Esophagus muscularis mucosa (tissue), 4 donors: ENCODE results near the gene SZRD1. TPM values are rescaled to one million over a fixed set of nuclear protein-coding genes. Genes with fewer than 3 reads are reported as not detected.
"Not testable (repeated sequence)": the region's sequence is repeated elsewhere in the genome, so short reads cannot be mapped to it uniquely, and the experiment has no call there.

Experiments used
- DNase-seq: peaks from one replicate; pipeline ENCODE4 v3.0.0-alpha.2; 2017; ENCODE audit errors: extremely low spot score
- H3K27ac ChIP-seq, 4 donors: fragments of 200-600 bp; sonication (generic); replicated peaks in 1 of 4; 1 replicate in 3 of 4; 2 replicates in 1 of 4; pipeline ENCODE4 v1.5.1; 2016 to 2019; ENCODE audit warnings: mild to moderate bottlenecking in 1 of 4
- H3K27me3 ChIP-seq, 4 donors: fragments of 200-600 bp; sonication (generic); one replicate each; pipeline versions ENCODE4 v1.5.1 to v1.6.0; 2016 to 2019
- H3K36me3 ChIP-seq, 4 donors: fragments of 200-600 bp; sonication (generic); one replicate each; pipeline ENCODE4 v1.5.1; 2016 to 2019
- H3K4me1 ChIP-seq, 4 donors: fragments of 200-600 bp; sonication (generic); one replicate each; pipeline ENCODE4 v1.5.1; 2016 to 2019
- H3K4me3 ChIP-seq, 4 donors: fragments of 200-600 bp; sonication (generic); 1 replicate in 2 of 4; 2 replicates in 2 of 4; pipeline ENCODE4 v1.5.1; 2016 to 2019; ENCODE audit warnings: mild to moderate bottlenecking in 4 of 4, moderate library complexity in 1 of 4
- H3K9me3 ChIP-seq, 4 donors: fragments of 200-600 bp; sonication (generic); 1 replicate in 3 of 4; 2 replicates in 1 of 4; pipeline ENCODE4 v1.5.1; 2016 to 2019
- EP300 ChIP-seq: sonication (generic); formaldehyde crosslinking; IDR thresholded peaks from one replicate; pipeline ENCODE4 v1.6.1; 2017; ENCODE audit warnings: antibody characterized with exemption
- POLR2A ChIP-seq: fragments of 450-650 bp; IDR thresholded peaks from one replicate; pipeline ENCODE4 v1.6.1; 2017; ENCODE audit warnings: antibody characterized with exemption, moderate library complexity, mild to moderate bottlenecking, low read depth
- POLR2AphosphoS5 ChIP-seq, 2 donors: sonication (generic); formaldehyde crosslinking; IDR thresholded peaks; one replicate each; pipeline ENCODE4 v1.6.1; 2017; ENCODE audit warnings: antibody characterized with exemption in 2 of 2
- WGBS: methylation state at CpG from one replicate; pipeline ENCODE4 v1.1.5; 2018; 5-methylcytosine and 5-hydroxymethylcytosine counted together
- intact Hi-C: fragments of 100-400 bp; cut with DNase I; formaldehyde crosslinking; loops from one replicate; pipeline ENCODE4 v1.15.1; 2023
- total RNA-seq, 4 donors: library from RNA; depleted of rRNA; stranded (reverse); fragments of >200 nt; gene quantifications; one replicate each; pipeline versions ENCODE4 v1.1.0 to v1.2.1, GENCODE V29; 2016
- TF ChIP-seq, protein P1 (sequence below), 3 experiments: fragments of 200-600 bp in 2 of 3; fragments of 450-650 bp in 1 of 3; sonication (generic) in 2 of 3; IDR thresholded peaks; one replicate each; pipeline ENCODE4 v1.5.1; 2017 to 2019; ENCODE audit warnings: antibody characterized with exemption in 3 of 3, mild to moderate bottlenecking in 2 of 3, moderate library complexity in 1 of 3

The SZRD1 gene
- total RNA-seq, 4 donors from 2014 or later = 70.2 to 110 (median 98.3) TPM

DNA sequence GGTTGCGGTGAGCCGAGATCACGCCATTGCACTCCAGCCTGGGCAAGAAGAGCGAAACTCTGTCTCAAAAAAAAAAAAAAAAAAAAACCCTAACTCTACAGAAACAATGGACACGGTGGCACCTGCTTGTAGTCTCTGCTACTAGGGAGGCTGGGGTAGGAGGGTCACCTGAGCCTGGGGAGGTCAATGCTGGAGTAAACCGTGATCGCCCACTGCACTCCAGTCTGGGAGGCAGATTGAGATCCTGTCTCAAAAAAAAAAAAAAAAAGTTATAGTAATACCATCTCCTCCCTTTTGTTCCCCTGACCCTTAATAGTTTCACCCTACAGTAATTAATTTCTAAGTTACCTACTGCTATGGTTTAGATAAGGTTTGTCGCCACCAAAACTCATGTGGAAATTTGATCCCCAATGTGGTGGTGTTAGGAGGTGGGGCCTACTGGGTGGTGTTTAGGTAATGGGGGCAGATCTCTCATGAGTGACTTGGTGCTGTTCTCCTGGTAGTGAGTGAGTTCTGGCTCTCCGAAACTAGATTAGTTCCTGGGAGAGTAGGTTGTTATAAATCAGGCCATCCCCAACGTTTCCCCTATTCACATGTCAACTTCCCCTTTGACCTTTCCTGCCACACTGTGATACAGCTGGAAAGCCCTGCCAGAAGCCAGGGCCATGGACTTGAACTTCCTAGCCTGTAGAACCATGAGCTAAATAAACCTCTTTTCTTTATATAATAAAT is 24.5 kb upstream of the SZRD1 start:
- no peaks in the 10 kb centered on the region for H3K9me3 ChIP-seq
- intact Hi-C loops = no loop called here
- no peak overlapping the region for H3K27ac ChIP-seq
- TF ChIP-seq POLR2AphosphoS5 (IDR thresholded peaks at IDR 0.05) (no peak), EP300 (no peak), POLR2A (no peak)
- TF ChIP-seq, protein P1, sequence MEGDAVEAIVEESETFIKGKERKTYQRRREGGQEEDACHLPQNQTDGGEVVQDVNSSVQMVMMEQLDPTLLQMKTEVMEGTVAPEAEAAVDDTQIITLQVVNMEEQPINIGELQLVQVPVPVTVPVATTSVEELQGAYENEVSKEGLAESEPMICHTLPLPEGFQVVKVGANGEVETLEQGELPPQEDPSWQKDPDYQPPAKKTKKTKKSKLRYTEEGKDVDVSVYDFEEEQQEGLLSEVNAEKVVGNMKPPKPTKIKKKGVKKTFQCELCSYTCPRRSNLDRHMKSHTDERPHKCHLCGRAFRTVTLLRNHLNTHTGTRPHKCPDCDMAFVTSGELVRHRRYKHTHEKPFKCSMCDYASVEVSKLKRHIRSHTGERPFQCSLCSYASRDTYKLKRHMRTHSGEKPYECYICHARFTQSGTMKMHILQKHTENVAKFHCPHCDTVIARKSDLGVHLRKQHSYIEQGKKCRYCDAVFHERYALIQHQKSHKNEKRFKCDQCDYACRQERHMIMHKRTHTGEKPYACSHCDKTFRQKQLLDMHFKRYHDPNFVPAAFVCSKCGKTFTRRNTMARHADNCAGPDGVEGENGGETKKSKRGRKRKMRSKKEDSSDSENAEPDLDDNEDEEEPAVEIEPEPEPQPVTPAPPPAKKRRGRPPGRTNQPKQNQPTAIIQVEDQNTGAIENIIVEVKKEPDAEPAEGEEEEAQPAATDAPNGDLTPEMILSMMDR (IDR thresholded peaks at IDR 0.05) = no peak
- H3K4me1 ChIP-seq = peaks cover 6 to 33% (median 16%) of the 10 kb centered on the region in 4 donors
- H3K36me3 ChIP-seq = no peaks in the 10 kb centered on the region
- no peaks in the 10 kb centered on the region for H3K27me3 ChIP-seq
- H3K4me3 ChIP-seq = no peak overlapping the region
- no peak for DNase-seq
- WGBS = 85% methylated on average over 10 of the region's 10 CpGs

DNA sequence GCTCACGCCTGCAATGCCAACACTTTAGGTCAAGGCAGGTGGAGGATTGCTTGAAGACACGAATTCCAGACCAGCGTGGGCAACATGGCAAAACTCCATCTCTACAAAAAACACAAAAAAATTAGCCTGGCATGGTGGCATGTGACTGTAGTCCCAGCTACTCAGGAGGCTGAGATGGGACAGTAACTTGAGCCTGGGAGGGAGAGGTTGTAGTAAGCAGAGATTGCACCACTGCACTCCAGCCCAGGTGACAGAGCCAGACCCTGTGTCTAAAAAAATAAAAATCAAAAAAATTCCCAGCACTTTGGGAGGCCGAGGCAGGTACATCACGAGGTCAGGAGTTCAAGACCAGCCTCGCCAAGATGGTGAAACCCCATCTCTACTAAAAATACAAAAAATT is 23.8 kb upstream of the SZRD1 start:
- H3K9me3 ChIP-seq, H3K36me3 ChIP-seq, H3K4me3 ChIP-seq, DNase-seq, intact Hi-C loops, H3K27ac ChIP-seq, H3K27me3 ChIP-seq: not testable (repeated sequence)
- 95% methylated on average over 6 of the region's 6 CpGs for WGBS
- peaks cover 7 to 36% (median 17%) of the 10 kb centered on the region in 4 donors for H3K4me1 ChIP-seq

DNA sequence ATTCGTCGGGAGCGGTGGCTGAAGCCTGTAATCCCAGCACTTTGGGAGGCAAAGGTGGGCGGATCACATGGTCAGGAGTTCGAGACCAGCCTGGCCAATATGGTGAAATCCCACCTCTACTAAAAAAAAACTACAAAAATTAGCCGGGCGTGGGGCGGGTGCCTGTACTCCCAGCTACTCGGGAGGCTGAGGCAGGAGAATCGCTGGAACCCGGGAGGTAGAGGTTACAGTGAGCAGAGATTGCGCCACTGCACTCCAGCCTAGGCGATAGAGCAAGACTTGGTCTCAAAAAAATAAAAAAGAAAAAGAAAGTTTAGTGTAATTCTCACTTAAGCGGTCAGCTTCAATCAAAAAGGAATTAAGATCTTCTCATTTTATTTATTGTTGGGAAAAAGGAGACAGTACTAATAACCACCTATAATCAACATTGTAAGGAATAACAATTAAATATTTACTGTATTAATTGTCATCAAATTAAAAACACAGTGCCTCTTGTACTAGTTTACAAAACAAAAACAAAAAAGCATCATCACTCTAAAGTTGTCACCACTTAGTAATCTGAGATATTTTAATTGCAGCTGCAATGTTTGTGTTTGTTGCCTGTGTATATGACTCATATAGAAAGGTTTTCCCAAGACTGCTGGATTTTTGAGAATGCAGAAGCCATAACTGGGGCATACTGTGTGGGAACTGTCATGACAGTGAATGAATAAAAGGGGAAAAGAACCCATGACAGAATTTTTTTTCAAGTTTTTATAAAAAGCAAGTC is 18.4 kb upstream of the SZRD1 start:
- Histone ChIP-seq H3K27ac (peak overlapping the region in 1 of 4 donors; percentile 23), H3K27me3 (no peaks in the 10 kb centered on the region), H3K4me1 (peaks cover 22 to 52% (median 44%) of the 10 kb centered on the region in 4 donors), H3K9me3 (no peaks in the 10 kb centered on the region), H3K36me3 (no peaks in the 10 kb centered on the region), H3K4me3 (no peak overlapping the region)
- intact Hi-C loops = no loop called here
- TF ChIP-seq POLR2AphosphoS5 (IDR thresholded peaks at IDR 0.05) (no peak), POLR2A (no peak), EP300 (no peak)
- TF ChIP-seq, protein P1 (IDR thresholded peaks at IDR 0.05) = no peak
- no peak for DNase-seq
- 95% methylated on average over 14 of the region's 14 CpGs for WGBS

DNA sequence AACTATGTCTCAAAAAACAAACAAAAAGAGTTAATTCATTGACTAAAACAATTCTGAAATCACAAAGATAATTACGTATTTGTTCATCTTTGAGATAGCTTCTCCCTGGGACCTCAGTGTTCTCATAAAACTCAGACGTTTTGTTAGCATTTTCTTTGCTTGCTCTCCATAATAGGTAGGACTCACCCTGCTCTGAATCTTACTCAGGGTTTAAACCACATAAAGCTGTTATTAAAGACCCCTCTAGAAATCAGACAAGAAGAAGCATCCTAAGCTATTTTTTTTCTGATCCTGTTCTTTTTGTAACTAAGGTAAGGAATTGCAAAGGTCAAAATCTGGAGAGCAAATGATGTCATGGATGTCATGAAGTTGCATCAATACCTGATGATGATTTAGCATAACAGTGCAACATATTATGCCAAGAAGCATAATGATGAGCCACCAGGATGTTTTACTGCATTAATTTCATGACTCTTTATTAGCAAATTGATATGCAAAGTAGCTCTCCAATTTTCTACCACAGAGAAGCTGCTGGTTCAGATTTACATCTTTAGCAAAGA is 17.1 kb upstream of the SZRD1 start:
- H3K27ac ChIP-seq = peak overlapping the region in 2 of 4 donors; percentile 18 to 97
- DNase-seq = no peak
- no peaks in the 10 kb centered on the region for H3K36me3 ChIP-seq
- no peak for TF ChIP-seq POLR2A
- 52% methylated on average over 2 of the region's 2 CpGs for WGBS
- peak overlapping the region in 1 of 4 donors; percentile 20 for H3K4me3 ChIP-seq
- H3K9me3 ChIP-seq = no peaks in the 10 kb centered on the region
- intact Hi-C loops = no loop called here
- peaks cover 22 to 52% (median 44%) of the 10 kb centered on the region in 4 donors for H3K4me1 ChIP-seq
- H3K27me3 ChIP-seq = no peaks in the 10 kb centered on the region

DNA sequence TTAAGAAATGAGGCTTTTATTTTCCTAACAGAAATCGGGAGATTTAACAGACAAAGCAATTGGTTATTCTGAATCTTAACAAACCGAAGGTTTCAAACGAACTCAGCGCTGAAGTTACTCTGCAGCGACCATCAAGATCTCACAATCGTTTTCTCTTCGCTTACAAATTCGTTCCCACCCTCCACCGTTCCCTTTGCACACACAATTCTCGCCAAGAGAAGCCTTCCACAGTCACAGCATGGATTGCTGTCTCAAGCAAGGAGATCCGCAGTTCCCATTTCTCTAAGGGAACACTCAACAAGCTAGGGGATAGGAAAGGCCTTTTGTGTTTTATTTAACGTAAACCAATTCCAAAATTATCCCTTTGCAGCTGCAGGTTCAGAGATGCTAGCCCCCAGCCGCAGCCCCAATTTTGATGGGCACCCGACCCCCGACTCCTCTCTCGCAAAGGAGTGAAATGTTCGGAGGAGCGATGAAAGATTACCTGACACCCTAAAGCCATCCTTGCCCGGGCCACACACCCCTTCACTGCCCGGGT is 15.5 kb upstream of the SZRD1 start:
- intact Hi-C loops = no loop called here
- no peaks in the 10 kb centered on the region for H3K27me3 ChIP-seq
- H3K27ac ChIP-seq = peak overlapping the region; percentile 93 to 97 (median 97)
- H3K36me3 ChIP-seq = no peaks in the 10 kb centered on the region
- DNase-seq = no peak
- TF ChIP-seq EP300 (no peak), POLR2A (no peak), POLR2AphosphoS5 (IDR thresholded peaks at IDR 0.05) (no peak)
- TF ChIP-seq, protein P1 (IDR thresholded peaks at IDR 0.05) = no peak
- H3K4me3 ChIP-seq = peak overlapping the region; percentile 81 to 95 (median 86)
- no peaks in the 10 kb centered on the region for H3K9me3 ChIP-seq
- WGBS = 1% methylated on average over 20 of the region's 20 CpGs
- peaks cover 22 to 49% (median 42%) of the 10 kb centered on the region in 4 donors for H3K4me1 ChIP-seq
